DND-41 (cell line): Measurements from ENCODE around the gene MTR.

Experiments
- EZH2 ChIP-seq: IDR thresholded peaks from 3 replicates; pipeline ENCODE4 v1.6.1; 2012; ENCODE audit warnings: borderline replicate concordance, low read depth, mild to moderate bottlenecking, moderate library complexity, low read length, inconsistent platforms; ENCODE audit not compliant: severe bottlenecking
- TF ChIP-seq, protein P1 (sequence below): IDR thresholded peaks from 2 replicates; pipeline ENCODE4 v1.5.1; 2012; ENCODE audit warnings: borderline replicate concordance, low read length, moderate library complexity, mild to moderate bottlenecking; ENCODE audit not compliant: poor library complexity, severe bottlenecking; ENCODE audit errors: extremely low read depth

DNA sequence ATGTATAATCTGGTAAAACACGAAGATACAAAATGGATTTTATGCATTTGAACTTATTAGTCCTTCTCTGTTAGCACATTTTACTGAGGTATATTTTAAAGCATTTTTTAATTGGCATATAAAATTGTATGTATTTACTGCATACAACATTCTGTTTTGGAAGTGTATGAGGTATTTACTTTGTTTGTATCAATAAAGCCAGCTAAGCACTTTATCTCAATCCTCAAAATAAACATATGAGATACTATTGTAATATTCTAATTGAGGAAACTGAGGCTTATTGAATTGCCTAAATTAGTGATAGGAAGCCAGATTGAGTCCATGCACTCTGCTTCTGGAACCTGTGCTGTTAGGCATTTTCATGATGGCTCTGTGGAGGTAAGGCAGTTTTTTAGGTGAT is 65.6 kb downstream of the MTR start:
- no peak for TF ChIP-seq EZH2
- TF ChIP-seq, protein P1, sequence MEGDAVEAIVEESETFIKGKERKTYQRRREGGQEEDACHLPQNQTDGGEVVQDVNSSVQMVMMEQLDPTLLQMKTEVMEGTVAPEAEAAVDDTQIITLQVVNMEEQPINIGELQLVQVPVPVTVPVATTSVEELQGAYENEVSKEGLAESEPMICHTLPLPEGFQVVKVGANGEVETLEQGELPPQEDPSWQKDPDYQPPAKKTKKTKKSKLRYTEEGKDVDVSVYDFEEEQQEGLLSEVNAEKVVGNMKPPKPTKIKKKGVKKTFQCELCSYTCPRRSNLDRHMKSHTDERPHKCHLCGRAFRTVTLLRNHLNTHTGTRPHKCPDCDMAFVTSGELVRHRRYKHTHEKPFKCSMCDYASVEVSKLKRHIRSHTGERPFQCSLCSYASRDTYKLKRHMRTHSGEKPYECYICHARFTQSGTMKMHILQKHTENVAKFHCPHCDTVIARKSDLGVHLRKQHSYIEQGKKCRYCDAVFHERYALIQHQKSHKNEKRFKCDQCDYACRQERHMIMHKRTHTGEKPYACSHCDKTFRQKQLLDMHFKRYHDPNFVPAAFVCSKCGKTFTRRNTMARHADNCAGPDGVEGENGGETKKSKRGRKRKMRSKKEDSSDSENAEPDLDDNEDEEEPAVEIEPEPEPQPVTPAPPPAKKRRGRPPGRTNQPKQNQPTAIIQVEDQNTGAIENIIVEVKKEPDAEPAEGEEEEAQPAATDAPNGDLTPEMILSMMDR = no peak
